Liver (tissue), 9 donors: ENCODE data around the gene GIPC2. TPM values are rescaled to one million over a fixed set of nuclear protein-coding genes. Genes with fewer than 3 reads are reported as not detected.

ENCODE experiments used
- DNase-seq: peaks from one replicate; pipeline ENCODE4 v3.0.0-alpha.2; 2017; ENCODE audit warnings: low spot score
- H3K27ac ChIP-seq, 2 donors: one replicate each; pipeline ENCODE4 v1.7.0; 2013; ENCODE audit warnings: inconsistent platforms in 2 of 2, low read length in 2 of 2, control low read depth in 1 of 2, low read depth in 1 of 2, mild to moderate bottlenecking in 1 of 2
- H3K27me3 ChIP-seq, 4 donors: one replicate each; pipeline versions ENCODE4 v1.6.1 to v1.7.0; 2013; ENCODE audit warnings: low read length in 3 of 4, inconsistent platforms in 1 of 4, mild to moderate bottlenecking in 1 of 4, moderate library complexity in 1 of 4; ENCODE audit not compliant: control insufficient read depth in 4 of 4, insufficient read depth in 4 of 4
- H3K36me3 ChIP-seq, 4 donors: one replicate each; pipeline versions ENCODE4 v1.6.1 to v1.7.0; 2013; ENCODE audit warnings: low read length in 3 of 4, mild to moderate bottlenecking in 3 of 4, low read depth in 1 of 4, moderate library complexity in 1 of 4; ENCODE audit not compliant: control insufficient read depth in 4 of 4, insufficient read depth in 3 of 4
- H3K4me1 ChIP-seq, 4 donors: one replicate each; pipeline versions ENCODE4 v1.6.1 to v1.7.0; 2013; ENCODE audit warnings: low read length in 3 of 4, mild to moderate bottlenecking in 3 of 4, moderate library complexity in 1 of 4; ENCODE audit not compliant: control insufficient read depth in 4 of 4, insufficient read depth in 4 of 4
- H3K4me3 ChIP-seq, 3 donors: one replicate each; pipeline versions ENCODE4 v1.6.1 to v1.7.0; 2013; ENCODE audit warnings: low read length in 3 of 3, control low read depth in 1 of 3, low read depth in 1 of 3, mild to moderate bottlenecking in 1 of 3
- H3K9ac ChIP-seq, 2 donors: one replicate each; pipeline ENCODE4 v1.7.0; 2013; ENCODE audit warnings: low read length in 2 of 2, mild to moderate bottlenecking in 2 of 2, moderate library complexity in 2 of 2, control low read depth in 1 of 2, low read depth in 1 of 2
- H3K9me3 ChIP-seq, 4 donors: one replicate each; pipeline versions ENCODE4 v1.6.1 to v1.7.0; 2013; ENCODE audit warnings: low read length in 3 of 4; ENCODE audit not compliant: control insufficient read depth in 4 of 4
- ATF3 ChIP-seq: IDR thresholded peaks from 2 replicates; pipeline ENCODE4 v1.6.1; 2016; ENCODE audit warnings: antibody characterized with exemption
- CTCF ChIP-seq: fragments of 150-350 bp; IDR thresholded peaks from 2 replicates; pipeline ENCODE4 v1.5.1; 2017; ENCODE audit warnings: improper control_type of control experiment, low read depth, low read length; ENCODE audit not compliant: missing input control
- EGR1 ChIP-seq, 2 donors: IDR thresholded peaks; 2 replicates each; pipeline ENCODE4 v1.6.1; 2016 to 2018; ENCODE audit warnings: antibody characterized with exemption in 2 of 2, low read depth in 2 of 2
- FOXA1 ChIP-seq: IDR thresholded peaks from 2 replicates; pipeline ENCODE4 v1.6.1; 2016; ENCODE audit warnings: antibody characterized with exemption
- FOXA2 ChIP-seq: IDR thresholded peaks from 2 replicates; pipeline ENCODE4 v1.6.1; 2016; ENCODE audit warnings: antibody characterized with exemption
- GABPA ChIP-seq, 2 donors: IDR thresholded peaks in 1 of 2; conservative IDR thresholded peaks in 1 of 2; 2 replicates each; pipeline ENCODE4 v1.6.1; 2016; ENCODE audit warnings: antibody characterized with exemption in 2 of 2, mild to moderate bottlenecking in 1 of 2, moderate library complexity in 1 of 2
- HNF4A ChIP-seq, 2 donors: conservative IDR thresholded peaks; 2 replicates each; pipeline ENCODE4 v1.6.1; 2016; ENCODE audit warnings: antibody characterized with exemption in 2 of 2, mild to moderate bottlenecking in 2 of 2
- HNF4G ChIP-seq: IDR thresholded peaks from 2 replicates; pipeline ENCODE4 v1.6.1; 2016; ENCODE audit warnings: antibody characterized with exemption
- JUND ChIP-seq, 2 donors: IDR thresholded peaks; 2 replicates each; pipeline ENCODE4 v1.6.1; 2016; ENCODE audit warnings: antibody characterized with exemption in 2 of 2
- MAX ChIP-seq: IDR thresholded peaks from 2 replicates; pipeline ENCODE4 v1.6.1; 2016; ENCODE audit warnings: antibody characterized with exemption
- NR2F2 ChIP-seq: IDR thresholded peaks from 2 replicates; pipeline ENCODE4 v1.6.1; 2016; ENCODE audit warnings: antibody characterized with exemption
- RAD21 ChIP-seq, 2 donors: IDR thresholded peaks; 2 replicates each; pipeline ENCODE4 v1.6.1; 2016; ENCODE audit warnings: antibody characterized with exemption in 2 of 2, mild to moderate bottlenecking in 2 of 2
- REST ChIP-seq: IDR thresholded peaks from 2 replicates; pipeline ENCODE4 v1.6.1; 2016; ENCODE audit warnings: antibody characterized with exemption, mild to moderate bottlenecking
- RXRA ChIP-seq, 2 donors: IDR thresholded peaks; 2 replicates each; pipeline ENCODE4 v1.6.1; 2017 to 2018; ENCODE audit warnings: antibody characterized with exemption in 2 of 2, mild to moderate bottlenecking in 1 of 2
- SP1 ChIP-seq: IDR thresholded peaks from 2 replicates; pipeline ENCODE4 v1.6.1; 2018; ENCODE audit warnings: antibody characterized with exemption, mild to moderate bottlenecking
- TAF1 ChIP-seq: conservative IDR thresholded peaks from 2 replicates; pipeline ENCODE4 v1.6.1; 2016; ENCODE audit warnings: antibody characterized with exemption, mild to moderate bottlenecking
- YY1 ChIP-seq: IDR thresholded peaks from 2 replicates; pipeline ENCODE4 v1.6.1; 2016; ENCODE audit warnings: antibody characterized with exemption, mild to moderate bottlenecking
- ZBTB33 ChIP-seq: IDR thresholded peaks from 2 replicates; pipeline ENCODE4 v1.6.1; 2016; ENCODE audit warnings: antibody characterized with exemption
- WGBS: extraction: QIAGEN DNeasy Blood & Tissue Kit; methylation state at CpG from one replicate; pipeline ENCODE4 v1.1.7; 2013; 5-methylcytosine and 5-hydroxymethylcytosine counted together
- polyA plus RNA-seq, 2 donors: library from polyadenylated mRNA; stranded (reverse) in 1 of 2; unstranded in 1 of 2; fragments of 200-250 nt in 1 of 2; fragments of >200 nt in 1 of 2; fragmentation: Nextera tagmentation in 1 of 2; extraction: Ambion mirVana in 1 of 2; gene quantifications; one replicate each; pipeline versions ENCODE4 v1.2.1 to v1.2.3, GENCODE V29; 2013 to 2015
- total RNA-seq, 2 donors: library from RNA; depleted of rRNA; stranded (reverse); fragments of >200 nt; gene quantifications; one replicate each; pipeline ENCODE4 v1.2.3, GENCODE V29; 2014
- donor health status: healthy.
- donor health status: healthy.
- donor health status: healthy.
- donor health status: healthy.
- donor health status: healthy.

Gene GIPC2
- total and polyA plus RNA-seq, 4 donors: 3.7 to 10.9 (median 6.4) TPM

- TF ChIP-seq HNF4A (conservative IDR thresholded peaks at IDR 0.05) (no peak), YY1 (no peak), MAX (no peak), JUND (IDR thresholded peaks at IDR 0.05) (no peak)
- Histone ChIP-seq H3K4me3 (no peak overlapping the region), H3K27ac (no peak overlapping the region), H3K36me3 (no peaks in the 10 kb centered on the region), H3K27me3 (no peaks in the 10 kb centered on the region), H3K4me1 (no peaks in the 10 kb centered on the region), H3K9ac (no peak overlapping the region), H3K9me3 (no peaks in the 10 kb centered on the region)
- DNase-seq: no peak
- WGBS: 92% methylated on average over 3 of the region's 3 CpGs
Measured at GRCh38 chr1:78033797-78034172, 12.0 kb upstream of the GIPC2 start.

GRCh38 chr1:78035121-78035520 is 10.6 kb upstream of the GIPC2 start:
- DNase-seq: no peak
- TF ChIP-seq RAD21 (IDR thresholded peaks at IDR 0.05) (no peak), FOXA1 (no peak), NR2F2 (no peak), CTCF (no peak), EGR1 (IDR thresholded peaks at IDR 0.05; ENCODE audit: low read depth in 2 of 2) (no peak), FOXA2 (no peak)
- H3K27me3 ChIP-seq: no peaks in the 10 kb centered on the region
- 97% methylated on average over 2 of the region's 2 CpGs for WGBS
- H3K4me1 ChIP-seq: no peaks in the 10 kb centered on the region
- H3K27ac ChIP-seq: no peak overlapping the region
- H3K9ac ChIP-seq: no peak overlapping the region
- H3K4me3 ChIP-seq: no peak overlapping the region
- H3K9me3 ChIP-seq: no peaks in the 10 kb centered on the region
- H3K36me3 ChIP-seq: no peaks in the 10 kb centered on the region

- H3K9ac ChIP-seq: no peak overlapping the region
- WGBS: 77% methylated on average over 5 of the region's 5 CpGs
Measured at GRCh38 chr1:78036450-78036849, 9.3 kb upstream of the GIPC2 start.

More at GRCh38 chr1:78036450-78036849, 9.3 kb upstream of the GIPC2 start:
- Histone ChIP-seq H3K36me3 (no peaks in the 10 kb centered on the region), H3K4me3 (no peak overlapping the region), H3K9me3 (no peaks in the 10 kb centered on the region), H3K27me3 (no peaks in the 10 kb centered on the region), H3K4me1 (no peaks in the 10 kb centered on the region), H3K27ac (no peak overlapping the region)
- TF ChIP-seq FOXA2: no peak
- no peak for TF ChIP-seq HNF4G
- no peak for TF ChIP-seq GABPA (IDR thresholded peaks at IDR 0.05 in 1 of 2, conservative IDR thresholded peaks at IDR 0.05 in 1 of 2)
- no peak for TF ChIP-seq HNF4A (conservative IDR thresholded peaks at IDR 0.05)
- no peak for TF ChIP-seq NR2F2
- no peak for TF ChIP-seq RXRA (IDR thresholded peaks at IDR 0.05)
- TF ChIP-seq ZBTB33: no peak
- no peak for TF ChIP-seq TAF1
- no peak for TF ChIP-seq REST
- no peak for TF ChIP-seq FOXA1
- no peak for TF ChIP-seq JUND (IDR thresholded peaks at IDR 0.05)
- no peak for TF ChIP-seq SP1
- TF ChIP-seq MAX: no peak
- TF ChIP-seq CTCF: no peak
- no peak for TF ChIP-seq ATF3
- no peak for TF ChIP-seq YY1
- no peak for TF ChIP-seq RAD21 (IDR thresholded peaks at IDR 0.05)
- no peak for TF ChIP-seq EGR1 (IDR thresholded peaks at IDR 0.05; ENCODE audit: low read depth in 2 of 2)
- DNase-seq: no peak
